A673 (cell line): ENCODE results near the gene SPATC1L.

Experiments used
- CTCF ChIP-seq: fragments of 300-800, 200-600 bp; sonication (generic); conservative IDR thresholded peaks from 2 replicates; pipeline ENCODE4 v1.5.1; 2017; ENCODE audit warnings: low read depth, mild to moderate bottlenecking, antibody characterized with exemption, low read length, moderate library complexity, mixed read lengths
- EZH2 ChIP-seq: fragments of 200-600 bp; sonication (generic); IDR thresholded peaks from 2 replicates; pipeline ENCODE4 v1.6.1; 2017; ENCODE audit warnings: borderline replicate concordance, low read depth, mild to moderate bottlenecking, mixed read lengths, antibody characterized with exemption, low read length; ENCODE audit not compliant: poor library complexity, severe bottlenecking

- TF ChIP-seq CTCF (no peak), EZH2 (no peak)
Observed at GRCh38 chr21:46206163-46207005, 22.1 kb upstream of the SPATC1L start.
